H9 (cell line): ENCODE measurements around the gene TXNDC12. TPM values are rescaled to one million over a fixed set of nuclear protein-coding genes. Genes with fewer than 3 reads are reported as not detected.

Experiments
- DNase-seq: peaks from one replicate; pipeline ENCODE4 v3.0.0-alpha.2; 2017
- H2AFZ ChIP-seq: one replicate; pipeline ENCODE4 v1.6.1; 2013; ENCODE audit warnings: mild to moderate bottlenecking, low read length, control low read depth, moderate library complexity
- H2AK5ac ChIP-seq: 2 replicates; pipeline ENCODE4 v1.6.1; 2013; ENCODE audit warnings: low read length, control low read depth, mixed read lengths; ENCODE audit not compliant: insufficient read length
- H2BK120ac ChIP-seq: one replicate; pipeline ENCODE4 v1.6.1; 2013; ENCODE audit warnings: low read depth, mild to moderate bottlenecking, low read length, control low read depth, inconsistent platforms; ENCODE audit not compliant: poor library complexity, severe bottlenecking
- H2BK12ac ChIP-seq: 2 replicates; pipeline ENCODE4 v1.6.1; 2013; ENCODE audit warnings: low read length, control low read depth, mixed read lengths, low read depth; ENCODE audit not compliant: insufficient read length
- H2BK15ac ChIP-seq: 2 replicates; pipeline ENCODE4 v1.6.1; 2013; ENCODE audit warnings: low read depth, low read length, control low read depth
- H2BK20ac ChIP-seq: one replicate; pipeline ENCODE4 v1.6.1; 2013; ENCODE audit warnings: low read depth, mild to moderate bottlenecking, low read length, control low read depth, inconsistent platforms; ENCODE audit not compliant: poor library complexity, severe bottlenecking
- H2BK5ac ChIP-seq: 2 replicates; pipeline ENCODE4 v1.6.1; 2013; ENCODE audit warnings: low read length, control low read depth, mixed read lengths; ENCODE audit not compliant: insufficient read length
- H3K14ac ChIP-seq: 2 replicates; pipeline ENCODE4 v1.6.1; 2013; ENCODE audit warnings: low read length, control low read depth; ENCODE audit not compliant: insufficient read depth
- H3K18ac ChIP-seq: 2 replicates; pipeline ENCODE4 v1.6.1; 2013; ENCODE audit warnings: low read depth, mild to moderate bottlenecking, mixed read lengths, low read length, control low read depth; ENCODE audit not compliant: insufficient read length
- H3K23ac ChIP-seq: 2 replicates; pipeline ENCODE4 v1.6.1; 2013; ENCODE audit warnings: low read length, control low read depth, mixed read lengths, low read depth; ENCODE audit not compliant: insufficient read length
- H3K23me2 ChIP-seq: 2 replicates; pipeline ENCODE4 v1.6.1; 2013; ENCODE audit warnings: low read depth, mild to moderate bottlenecking, mixed read lengths, low read length, control low read depth; ENCODE audit not compliant: insufficient read length, poor library complexity, severe bottlenecking
- H3K27ac ChIP-seq: 2 replicates; pipeline ENCODE4 v1.5.1; 2013; ENCODE audit warnings: low read length, control low read depth, mixed read lengths, low read depth; ENCODE audit not compliant: insufficient read length
- H3K27me3 ChIP-seq: 2 replicates; pipeline ENCODE4 v1.6.1; 2013; ENCODE audit warnings: low read length, control low read depth, inconsistent platforms; ENCODE audit not compliant: insufficient read depth
- H3K4ac ChIP-seq: 2 replicates; pipeline ENCODE4 v1.6.1; 2013; ENCODE audit warnings: low read depth, mild to moderate bottlenecking, control low read depth, inconsistent platforms, low read length, moderate library complexity
- H3K4me1 ChIP-seq: 2 replicates; pipeline ENCODE4 v1.6.1; 2013; ENCODE audit warnings: low read length, control low read depth, inconsistent platforms; ENCODE audit not compliant: insufficient read depth
- H3K4me2 ChIP-seq: 2 replicates; pipeline ENCODE4 v1.6.1; 2013; ENCODE audit warnings: low read length, control low read depth, mixed read lengths; ENCODE audit not compliant: insufficient read length, insufficient read depth
- H3K56ac ChIP-seq: 2 replicates; pipeline ENCODE4 v1.6.1; 2013; ENCODE audit warnings: low read depth, mild to moderate bottlenecking, mixed read lengths, low read length, control low read depth; ENCODE audit not compliant: insufficient read length
- H3K79me1 ChIP-seq: 2 replicates; pipeline ENCODE4 v1.6.1; 2013; ENCODE audit warnings: low read depth, mild to moderate bottlenecking, moderate library complexity, low read length, control low read depth, inconsistent platforms; ENCODE audit not compliant: insufficient read depth, poor library complexity, severe bottlenecking
- H3K79me2 ChIP-seq: 2 replicates; pipeline ENCODE4 v1.6.1; 2013; ENCODE audit warnings: low read length, control low read depth, inconsistent platforms; ENCODE audit not compliant: insufficient read depth
- H3K9ac ChIP-seq: 2 replicates; pipeline ENCODE4 v1.6.1; 2013; ENCODE audit warnings: low read length, control low read depth, mixed read lengths; ENCODE audit not compliant: insufficient read length; ENCODE audit errors: extremely low read depth
- H3K9me3 ChIP-seq: one replicate; pipeline ENCODE4 v1.6.1; 2013; ENCODE audit warnings: low read depth, low read length, inconsistent platforms; ENCODE audit not compliant: control insufficient read depth
- H3T11ph ChIP-seq: one replicate; pipeline ENCODE4 v1.6.1; 2013; ENCODE audit warnings: mild to moderate bottlenecking, low read length, control low read depth, inconsistent platforms
- H4K20me1 ChIP-seq: one replicate; pipeline ENCODE4 v1.6.1; 2013; ENCODE audit not compliant: control insufficient read depth, insufficient read length, insufficient read depth
- H4K5ac ChIP-seq: 2 replicates; pipeline ENCODE4 v1.6.1; 2013; ENCODE audit warnings: low read depth, mild to moderate bottlenecking, mixed read lengths, low read length, control low read depth; ENCODE audit not compliant: insufficient read length
- H4K8ac ChIP-seq: replicated peaks from 2 replicates; pipeline ENCODE4 v1.6.1; 2013; ENCODE audit warnings: low read length, control low read depth, mixed read lengths, low read depth; ENCODE audit not compliant: insufficient read length
- H4K91ac ChIP-seq: 2 replicates; pipeline ENCODE4 v1.6.1; 2013; ENCODE audit warnings: low read depth, mild to moderate bottlenecking, moderate library complexity, mixed read lengths, low read length, control low read depth; ENCODE audit not compliant: insufficient read length
- H3K27ac Mint-ChIP-seq, 3 experiments: 2 replicates in 2 of 3; 3 replicates in 1 of 3; pipeline ENCODE4 v1.8.0; 2020 to 2021; ENCODE audit warnings: mixed read lengths in 3 of 3, mild to moderate bottlenecking in 1 of 3, moderate library complexity in 1 of 3
- H3K27me3 Mint-ChIP-seq: 2 replicates; pipeline ENCODE4 v1.8.0; 2021; ENCODE audit warnings: low read depth, mild to moderate bottlenecking, moderate library complexity, mixed read lengths
- H3K36me3 Mint-ChIP-seq, 3 experiments: 2 replicates in 2 of 3; 3 replicates in 1 of 3; pipeline ENCODE4 v1.8.0; 2020 to 2021; ENCODE audit warnings: low read depth in 3 of 3, mixed read lengths in 3 of 3; ENCODE audit not compliant: insufficient read depth in 1 of 3
- H3K4me1 Mint-ChIP-seq, 2 experiments: 2 replicates each; pipeline ENCODE4 v1.8.0; 2020; ENCODE audit warnings: mixed read lengths in 2 of 2
- H3K4me3 Mint-ChIP-seq, 2 experiments: 2 replicates in 1 of 2; 3 replicates in 1 of 2; pipeline ENCODE4 v1.8.0; 2020 to 2021; ENCODE audit warnings: mild to moderate bottlenecking in 2 of 2, mixed read lengths in 2 of 2, moderate library complexity in 1 of 2
- H3K9me3 Mint-ChIP-seq, 2 experiments: 2 replicates in 1 of 2; 3 replicates in 1 of 2; pipeline ENCODE4 v1.8.0; 2020; ENCODE audit warnings: mild to moderate bottlenecking in 2 of 2, mixed read lengths in 2 of 2, moderate library complexity in 1 of 2
- CTCF ChIP-seq: fragments of 200-600 bp; sonication (generic); conservative IDR thresholded peaks from 3 replicates; pipeline ENCODE4 v1.8.0; 2021; ENCODE audit warnings: antibody characterized with exemption, mild to moderate bottlenecking
- WGBS: extraction: QIAGEN DNeasy Blood & Tissue Kit; methylation state at CpG from one replicate; pipeline ENCODE4 v1.1.7; 2013; ENCODE audit warnings: missing lambda C conversion rate, low lambda C conversion rate, mixed read lengths; ENCODE audit not compliant: insufficient read length; ENCODE audit errors: extremely low coverage; 5-methylcytosine and 5-hydroxymethylcytosine counted together
- total RNA-seq: library from RNA; stranded (reverse); gene quantifications from 2 replicates; pipeline ENCODE4 v1.2.1, GENCODE V29; 2021

The TXNDC12 gene
- total RNA-seq, 1 experiment from 2014 or later = 82.1 TPM

GRCh38 chr1:52070704-52071103, 15.7 kb upstream of the TXNDC12 start:
- Mint-ChIP-seq H3K9me3 (no peaks in the 10 kb centered on the region; a peak in 1 of 5 replicates), H3K4me3 (no peak overlapping the region), H3K36me3 (peaks cover 27 to 67% (median 59%) of the 10 kb centered on the region in 3 experiments; a peak in 6 of 7 replicates), H3K27ac (peak overlapping the region in 1 of 3 experiments; percentile 48; a peak in 1 of 7 replicates), H3K27me3 (no peaks in the 10 kb centered on the region), H3K4me1 (no peaks in the 10 kb centered on the region)
- Histone ChIP-seq H3K4me1 (no peaks in the 10 kb centered on the region), H3K4ac (no peak overlapping the region), H2BK12ac (no peak overlapping the region), H3K14ac (no peak overlapping the region), H3K9ac (no peak overlapping the region), H3K4me2 (no peak overlapping the region), H3K27me3 (no peaks in the 10 kb centered on the region), H4K20me1 (no peaks in the 10 kb centered on the region), H3K9me3 (no peaks in the 10 kb centered on the region), H3K79me2 (0 out of 2 replicates have a peak, but pooled peaks cover 2% of the 10 kb centered on the region), H3K79me1 (no peaks in the 10 kb centered on the region), H2BK20ac (no peak overlapping the region), H3K23me2 (no peaks in the 10 kb centered on the region), H3K18ac (no peak overlapping the region), H2BK15ac (no peak overlapping the region), H3K23ac (no peak overlapping the region), H2AFZ (no peak overlapping the region), H2AK5ac (no peak overlapping the region), H4K8ac (no peak overlapping the region), H3K27ac (no peak overlapping the region), H2BK5ac (no peak overlapping the region), H4K5ac (no peak overlapping the region), H2BK120ac (no peak overlapping the region), H4K91ac (no peak overlapping the region), H3K56ac (no peak overlapping the region), H3T11ph (no peak overlapping the region)
- no peak for TF ChIP-seq CTCF
- WGBS = no CpG with 5 or more reads among the region's 4 CpGs
- DNase-seq = no peak
